GM19324 (cell line): ENCODE data around the gene CTBP2.

Experiments used
- ATAC-seq: cut with Tn5 transposase; IDR thresholded peaks from one replicate; pipeline ENCODE4 v1.9.1; 2021; ENCODE audit warnings: mild to moderate bottlenecking, moderate library complexity; ENCODE audit not compliant: unreplicated experiment, low FRiP score

CTBP2 gene

DNA sequence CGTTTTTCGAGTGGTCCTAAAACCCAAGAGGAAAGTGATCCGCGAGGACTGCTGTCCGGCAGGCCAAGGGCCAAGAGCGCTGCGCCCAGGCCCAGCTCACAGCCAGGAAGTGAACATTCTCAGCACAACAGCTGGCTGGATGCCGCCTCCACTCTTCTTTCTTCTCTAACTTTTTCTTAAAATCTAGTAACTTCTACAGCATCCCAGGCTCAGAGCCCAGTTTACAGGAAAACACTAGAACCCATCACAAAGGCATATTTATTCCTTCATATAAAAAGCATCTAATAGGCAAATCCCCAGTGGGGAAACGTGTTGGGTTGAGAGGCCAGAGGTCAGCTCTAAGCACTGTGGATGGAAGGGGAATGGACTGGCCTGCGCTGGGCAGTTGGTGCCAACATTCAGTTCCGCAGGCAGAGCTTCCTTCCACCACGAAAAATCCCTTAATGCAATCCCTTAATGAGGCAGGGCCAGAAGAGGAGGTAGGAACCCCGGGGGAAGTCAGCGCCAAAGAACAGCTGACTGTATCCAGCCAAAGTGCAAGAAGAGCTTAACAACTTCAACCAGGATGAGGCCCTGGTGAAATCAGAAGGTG is 143.7 kb downstream of the CTBP2 start:
- ATAC-seq = no peak

DNA sequence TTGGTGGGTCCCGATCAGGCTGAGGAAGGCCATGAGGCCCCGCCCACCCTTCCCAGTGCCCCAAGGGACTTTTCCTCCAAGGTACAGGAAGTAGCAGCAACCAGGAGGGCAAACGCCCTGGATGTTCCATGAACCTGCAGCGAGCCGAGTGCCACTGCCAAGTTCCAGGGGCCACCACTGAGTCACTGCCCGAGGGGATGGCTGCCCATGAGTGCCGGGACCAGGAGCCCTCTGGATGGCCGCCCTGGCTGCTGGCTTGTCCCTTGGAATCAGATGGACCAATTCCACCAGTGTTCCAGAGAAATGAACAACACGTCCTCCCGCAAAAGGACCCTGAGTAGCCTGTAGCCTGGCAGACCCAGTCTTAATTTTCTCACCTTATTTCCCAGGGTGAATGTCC is 144.2 kb downstream of the CTBP2 start:
- no peak for ATAC-seq

DNA sequence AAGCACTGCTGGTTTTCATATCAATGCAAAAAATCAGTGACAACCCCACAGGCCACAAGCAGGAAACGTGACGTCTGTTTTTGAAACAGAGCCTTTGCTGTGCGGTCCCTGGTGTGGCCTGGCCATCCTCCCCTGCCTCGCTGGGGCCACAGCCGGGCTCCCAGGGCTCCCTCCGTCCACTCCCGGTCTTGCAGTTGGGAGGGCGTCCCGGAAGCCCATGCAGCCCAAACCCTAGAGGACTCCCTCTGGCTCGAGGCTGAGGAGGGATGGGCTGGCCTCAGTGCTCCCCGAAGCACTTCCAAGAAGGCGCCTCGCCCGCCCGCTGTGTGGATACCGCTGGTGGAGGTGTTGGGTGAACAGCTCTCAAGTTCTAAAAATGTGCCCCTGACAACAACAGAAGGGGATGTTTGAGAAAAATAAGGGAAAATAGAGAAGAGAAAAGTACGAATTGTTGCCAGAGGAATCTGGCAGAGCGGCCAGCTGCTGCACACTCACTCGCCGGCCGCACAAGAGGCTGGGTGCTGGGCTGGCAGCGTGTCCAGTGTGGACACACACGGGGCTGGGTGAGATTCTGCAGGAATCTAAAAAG is 144.9 kb downstream of the CTBP2 start:
- no peak for ATAC-seq

DNA sequence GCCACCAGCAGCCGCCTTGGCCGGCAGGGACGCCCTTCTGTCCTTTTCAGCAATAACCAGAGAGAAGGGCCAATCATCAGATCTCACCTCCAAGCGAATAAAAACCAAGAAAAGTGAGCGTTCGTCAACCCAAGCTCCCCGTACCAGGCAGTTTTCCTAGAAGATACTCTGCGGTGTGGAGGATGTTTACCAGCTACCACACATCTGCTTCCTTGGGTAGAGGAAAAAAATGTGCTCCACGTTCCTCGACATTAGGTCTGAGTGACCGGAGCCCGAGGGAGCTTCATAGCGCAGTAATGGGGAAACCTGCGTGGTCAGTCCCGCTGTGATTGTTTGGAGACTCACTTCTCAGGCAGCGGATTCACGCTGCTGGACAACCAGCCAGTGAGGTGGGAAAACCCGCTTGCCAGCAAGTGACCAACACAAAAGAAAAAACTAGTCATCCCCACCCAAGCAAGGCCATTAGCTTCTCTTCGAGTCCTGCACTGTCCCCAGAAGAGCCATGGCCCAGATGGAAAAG is 145.5 kb downstream of the CTBP2 start:
- no peak for ATAC-seq

DNA sequence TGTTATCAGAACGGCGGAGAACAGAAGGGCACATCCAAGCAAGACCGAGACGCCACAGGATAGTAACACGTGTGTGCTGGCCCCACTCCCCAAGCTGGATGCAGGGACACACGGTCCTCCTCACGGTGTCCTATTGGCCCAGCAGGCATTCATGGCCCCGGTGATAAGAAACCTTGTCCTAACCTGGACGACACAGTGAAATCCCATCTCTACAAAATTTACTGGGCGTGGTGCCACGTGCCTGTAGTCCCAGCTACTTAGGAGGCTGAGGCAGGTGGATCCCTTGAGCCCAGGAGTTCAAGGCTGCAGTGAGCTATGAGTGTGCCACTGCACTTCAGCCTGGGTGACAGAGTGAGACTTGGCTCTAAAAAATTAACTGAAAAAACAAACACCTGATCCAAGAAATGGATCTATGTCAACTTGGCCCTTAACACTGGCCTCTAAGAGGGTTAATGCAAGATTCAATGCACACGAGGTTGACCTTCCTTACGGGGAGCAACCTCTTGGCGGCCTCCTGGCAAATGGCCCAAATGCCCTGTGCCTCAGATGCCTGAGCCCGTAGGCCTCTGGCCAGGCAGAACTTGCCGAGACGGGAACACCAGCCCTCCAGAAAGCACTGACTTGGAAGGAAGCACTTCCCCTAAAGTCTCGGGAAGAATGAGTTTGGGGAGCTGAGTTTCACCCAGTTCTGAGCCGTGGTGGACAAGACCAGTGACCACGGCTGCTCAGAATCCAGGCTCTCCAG is 146.1 kb downstream of the CTBP2 start:
- no peak for ATAC-seq

DNA sequence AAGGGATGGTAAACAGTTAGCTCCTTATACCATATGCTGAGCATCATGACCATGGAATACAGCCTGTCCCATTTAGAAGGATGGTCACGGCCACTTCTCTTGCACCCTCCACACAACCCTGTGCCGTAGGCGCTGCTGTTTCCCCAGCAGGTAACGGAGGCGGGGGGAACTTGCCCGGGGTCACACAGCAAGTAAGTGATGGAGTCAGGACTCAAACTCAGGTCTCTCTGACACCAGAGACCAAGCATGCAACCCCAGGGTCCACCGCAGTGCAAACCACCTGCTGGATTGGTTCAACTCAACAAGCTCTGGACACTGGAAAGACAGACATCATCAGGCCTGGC is 146.9 kb downstream of the CTBP2 start:
- ATAC-seq = no peak

DNA sequence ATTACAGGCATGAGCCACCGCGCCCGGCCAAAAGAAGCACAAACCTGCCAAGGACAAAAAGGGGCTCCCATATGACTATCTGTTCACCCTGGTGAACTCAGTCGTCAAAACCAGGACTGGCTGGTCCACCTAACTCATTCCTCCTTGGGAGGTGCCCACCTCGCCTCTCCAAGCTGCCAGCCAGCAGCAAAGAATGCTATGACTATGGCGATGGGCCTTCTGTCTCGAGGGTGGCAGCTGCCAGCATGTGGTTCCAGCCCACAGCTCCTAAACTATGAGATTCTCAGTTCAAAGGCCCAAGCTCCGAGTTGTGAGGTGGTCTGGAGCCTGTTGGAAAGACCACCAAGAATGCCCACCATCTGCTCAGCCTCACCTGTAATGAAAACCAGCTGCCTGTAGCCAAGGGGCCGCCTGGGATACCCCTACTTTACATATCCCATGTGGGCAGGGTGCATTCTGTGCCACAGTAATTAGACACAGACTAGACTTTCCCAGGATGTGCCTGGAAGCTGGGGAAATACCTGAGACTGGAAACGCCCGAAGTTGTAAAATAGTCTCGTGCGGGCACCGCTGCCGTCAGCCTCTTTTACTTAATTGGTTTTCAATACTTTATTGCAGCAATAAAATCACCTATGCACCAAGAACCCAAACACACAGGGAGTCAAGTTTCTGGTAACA is 147.4 kb downstream of the CTBP2 start:
- ATAC-seq = no peak

DNA sequence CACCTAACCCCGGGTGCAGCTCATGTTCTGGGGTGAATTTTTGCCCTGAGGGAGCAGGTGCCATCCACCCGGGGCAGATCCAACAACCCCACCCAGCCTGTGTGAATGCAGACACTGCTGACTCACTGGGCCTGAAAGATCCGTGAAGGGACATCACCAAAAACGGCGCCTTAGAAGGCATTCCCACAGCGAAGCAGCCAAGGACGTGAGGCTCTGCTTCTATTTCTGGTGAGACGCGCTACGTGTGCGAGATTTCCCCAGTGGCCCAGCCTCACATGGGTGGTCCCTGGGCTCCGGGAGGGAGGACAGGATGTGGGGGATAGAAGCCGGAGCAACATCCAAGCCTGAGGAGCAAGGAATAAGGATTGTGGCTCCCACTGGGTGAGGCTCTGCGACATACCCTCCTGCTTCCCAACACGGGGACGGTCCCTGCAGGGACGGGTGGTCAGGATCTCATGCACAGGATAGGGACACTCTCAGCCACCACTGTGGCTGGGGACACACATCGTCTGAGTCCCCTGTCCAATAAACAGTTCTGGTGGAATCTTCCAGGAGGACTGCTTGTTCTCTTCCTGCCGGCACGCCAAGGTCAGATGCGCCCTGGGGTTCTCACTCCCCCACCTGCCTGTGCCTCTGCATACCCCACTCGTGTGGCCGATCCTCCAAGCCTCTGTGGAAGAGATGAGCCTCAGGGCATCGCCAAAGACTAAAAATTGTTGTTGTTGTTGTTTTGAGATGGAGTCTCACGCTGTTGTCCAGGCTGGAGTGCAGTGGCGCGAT is 148.2 kb downstream of the CTBP2 start:
- ATAC-seq = no peak

GRCh38 chr10:125011171-125011925 is 149.0 kb downstream of the CTBP2 start:
- ATAC-seq = no peak

DNA sequence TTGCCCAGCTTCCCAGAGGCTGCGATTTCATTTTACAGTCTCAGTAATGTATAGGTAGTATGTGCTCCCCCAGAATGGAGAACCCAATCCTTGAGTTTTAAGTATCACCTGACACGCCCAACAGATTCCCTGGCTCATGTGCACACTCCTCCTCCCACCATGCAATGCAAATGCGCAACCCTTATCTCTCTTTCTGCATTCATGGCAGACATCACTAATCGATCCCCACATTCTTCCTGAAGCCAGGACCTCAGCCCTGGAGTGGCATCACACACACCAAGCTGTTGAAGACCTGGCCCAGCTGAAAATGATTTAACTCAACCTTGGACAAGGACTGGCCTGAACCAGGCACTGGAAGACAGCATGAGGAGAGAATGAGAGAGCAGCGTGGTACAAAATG is 150.0 kb downstream of the CTBP2 start:
- no peak for ATAC-seq

DNA sequence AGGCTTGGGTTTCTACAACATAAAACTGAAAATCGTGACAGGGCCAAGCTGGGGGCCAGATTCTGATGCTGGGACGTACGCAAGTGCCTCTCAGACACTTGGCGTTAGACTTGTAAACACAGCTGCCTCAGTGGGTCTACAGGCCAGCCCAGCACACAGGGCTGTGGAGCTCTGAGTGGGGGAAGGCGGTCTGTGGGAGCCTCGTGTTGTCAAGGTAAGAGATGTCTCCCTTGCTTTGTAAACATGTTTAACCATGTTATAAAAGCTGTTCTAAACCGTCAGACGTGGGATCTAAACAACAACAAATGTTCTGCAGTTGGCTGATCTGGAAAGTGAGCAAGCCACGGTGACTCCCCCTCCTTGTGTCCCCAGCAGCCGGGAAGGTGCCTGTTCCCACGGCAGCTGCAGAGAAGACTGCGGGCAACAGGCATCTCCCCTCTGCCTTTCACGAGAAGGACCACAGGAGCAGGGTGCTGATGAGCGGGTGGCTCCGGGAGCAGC is 150.7 kb downstream of the CTBP2 start:
- no peak for ATAC-seq

GRCh38 chr10:125008689-125009638 is 151.4 kb downstream of the CTBP2 start:
- no peak for ATAC-seq

- no peak for ATAC-seq
These were observed 152.9 kb downstream of the CTBP2 start for GRCh38 chr10:125007436-125007835.

DNA sequence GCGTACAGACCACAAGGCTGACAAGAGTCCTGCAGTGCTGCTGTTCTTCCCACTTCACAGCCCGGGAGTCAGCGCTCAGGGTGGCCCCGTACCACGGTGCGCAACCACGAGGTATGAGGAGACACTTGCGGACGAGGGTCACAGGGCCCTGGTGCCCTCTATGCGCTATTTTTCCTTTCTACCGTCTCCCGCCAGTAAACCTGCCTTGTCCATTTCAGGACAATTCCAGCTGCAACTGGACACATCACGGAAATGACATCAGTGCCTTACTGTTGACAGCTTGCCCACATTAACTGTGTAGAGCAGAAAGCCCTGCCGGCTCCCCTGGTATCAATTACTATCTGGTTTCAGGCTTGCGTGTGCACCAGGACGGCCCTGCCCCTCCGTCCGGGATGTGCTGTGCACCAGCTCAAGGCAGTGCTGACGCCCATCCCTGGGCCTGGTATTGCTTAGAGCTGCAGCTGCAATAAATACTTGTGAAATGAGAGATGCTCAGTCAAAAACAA is 153.4 kb downstream of the CTBP2 start:
- ATAC-seq = no peak

GRCh38 chr10:125006188-125006680 is 154.1 kb downstream of the CTBP2 start:
- no peak for ATAC-seq

DNA sequence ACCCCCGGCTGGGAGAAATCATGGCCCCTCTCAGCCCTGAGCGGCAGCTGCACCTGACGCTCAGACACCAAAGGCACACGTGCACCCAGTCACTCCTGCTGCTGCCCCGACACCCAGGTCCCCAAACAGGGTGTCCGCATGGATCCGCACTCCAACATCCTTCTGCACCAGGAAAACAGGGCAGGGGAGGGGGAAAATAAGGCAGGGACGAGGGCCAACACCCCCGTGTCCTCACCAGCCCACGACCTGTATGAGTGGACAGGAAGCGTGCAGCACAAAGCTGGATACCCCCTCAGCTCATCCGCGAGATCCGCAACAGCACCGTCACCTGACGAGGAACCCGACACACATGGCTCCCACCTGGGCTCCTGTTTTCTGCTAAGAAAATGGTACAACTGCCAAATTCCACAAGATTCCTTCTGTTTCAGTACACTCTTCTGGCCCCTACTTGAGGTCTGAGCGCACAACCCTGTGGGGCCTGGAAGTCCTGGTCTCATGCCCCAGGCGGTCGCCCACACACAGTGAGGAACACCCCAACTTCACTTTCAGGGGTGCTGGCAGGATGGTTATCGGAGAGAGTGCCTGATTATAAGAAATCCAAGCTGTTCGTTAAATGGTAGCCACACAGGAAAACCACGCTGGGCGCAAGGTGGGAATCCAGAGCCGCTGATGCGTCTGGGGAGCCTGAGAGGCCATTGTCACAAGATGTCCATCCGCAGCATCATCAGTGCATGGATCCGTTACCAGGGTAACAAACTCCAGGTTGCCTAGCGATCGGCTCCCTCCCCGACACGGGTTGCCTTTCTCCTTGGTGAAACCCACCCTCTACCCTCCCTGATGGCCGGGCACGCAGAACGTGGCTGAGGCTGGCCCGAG is 154.8 kb downstream of the CTBP2 start:
- no peak for ATAC-seq

GRCh38 chr10:125004571-125005311 is 155.6 kb downstream of the CTBP2 start:
- ATAC-seq = no peak
